Omental fat pad (tissue), 4 donors: ENCODE data around the gene SLC52A1. TPM values are rescaled to one million over a fixed set of nuclear protein-coding genes. Genes with fewer than 3 reads are reported as not detected.
"Not testable (repeated sequence)": the region's sequence is repeated elsewhere in the genome, so short reads cannot be mapped to it uniquely, and the experiment has no call there.

Experiments used
- ATAC-seq: fragments of 150-250 bp; one replicate; pipeline ENCODE4 v1.9.1; 2016; ENCODE audit warnings: mild to moderate bottlenecking, moderate library complexity; ENCODE audit not compliant: low FRiP score
- DNase-seq: peaks from one replicate; pipeline ENCODE4 v3.0.0-alpha.2; 2019; ENCODE audit warnings: low spot score
- CTCF ChIP-seq, 3 donors: fragments of 450-650 bp; IDR thresholded peaks; one replicate each; pipeline ENCODE4 v1.5.1; 2016 to 2017; ENCODE audit warnings: antibody characterized with exemption in 3 of 3, mild to moderate bottlenecking in 3 of 3, moderate library complexity in 2 of 3
- total RNA-seq, 4 donors: library from RNA; depleted of rRNA; stranded (reverse); fragments of >200 nt; gene quantifications; one replicate each; pipeline ENCODE4 v1.1.0, GENCODE V29; 2016

SLC52A1 gene
- total RNA-seq, 4 donors from 2014 or later: not detected

GRCh38 chr17:5031365-5032082 is 3.7 kb downstream of the SLC52A1 start:
- peak in 1 of 3 donors; percentile 26 for TF ChIP-seq CTCF (IDR thresholded peaks at IDR 0.05)
- peak; percentile 79 for DNase-seq
- ATAC-seq: peak; percentile 77

- ATAC-seq, DNase-seq: not testable (repeated sequence)
Measured at GRCh38 chr17:5030168-5030567, 5.1 kb downstream of the SLC52A1 start.

- no peak for TF ChIP-seq CTCF (IDR thresholded peaks at IDR 0.05)
- no peak for ATAC-seq
- no peak for DNase-seq
Measured at GRCh38 chr17:5027916-5028315, 7.3 kb downstream of the SLC52A1 start.

- DNase-seq (no peak), ATAC-seq (no peak)
- TF ChIP-seq CTCF (IDR thresholded peaks at IDR 0.05): no peak
Measured at GRCh38 chr17:5027299-5027698, 7.9 kb downstream of the SLC52A1 start.

- ATAC-seq (no peak), DNase-seq (no peak)
- TF ChIP-seq CTCF (IDR thresholded peaks at IDR 0.05): no peak
Measured at GRCh38 chr17:5024604-5025003, 10.6 kb downstream of the SLC52A1 start.

- TF ChIP-seq CTCF (IDR thresholded peaks at IDR 0.05): no peak
- DNase-seq (no peak), ATAC-seq (no peak)
Measured at GRCh38 chr17:5023588-5024147, 11.6 kb downstream of the SLC52A1 start.

GRCh38 chr17:5022171-5022711 is 13.0 kb downstream of the SLC52A1 start:
- no peak for TF ChIP-seq CTCF (IDR thresholded peaks at IDR 0.05)
- no peak for ATAC-seq
- DNase-seq: no peak
